ENCODE measurements around the gene EIF3F. TPM values are rescaled to one million over a fixed set of nuclear protein-coding genes. Genes with fewer than 3 reads are reported as not detected.

EIF3F gene
- total and polyA plus RNA-seq, 2 experiments from 2014 or later = 193 to 359 TPM

GRCh38 chr11:8013833-8014232 is 26.7 kb downstream of the EIF3F start:
- Histone ChIP-seq H3K27ac (no peak overlapping the region), H3K4me3 (no peak overlapping the region), H3F3A (ENCODE audit: insufficient read depth) (peaks cover 50% of the 10 kb centered on the region), H3K36me3 (ENCODE audit: low read depth) (no peaks in the 10 kb centered on the region), H3K9me2 (ENCODE audit: insufficient read depth) (no peaks in the 10 kb centered on the region), H3K9ac (no peak overlapping the region), H3K4me1 (ENCODE audit: insufficient read depth) (peaks cover 39% of the 10 kb centered on the region), H3K27me3 (replicated peaks; ENCODE audit: insufficient read depth) (no peaks in the 10 kb centered on the region), H4K20me1 (ENCODE audit: insufficient read depth) (no peaks in the 10 kb centered on the region), H3K4me2 (ENCODE audit: unreplicated experiment) (no peak overlapping the region), H2AFZ (no peak overlapping the region), H3K9me3 (ENCODE audit: low read depth) (no peaks in the 10 kb centered on the region), H3K79me2 (ENCODE audit: insufficient read depth) (no peaks in the 10 kb centered on the region)
- 75 to 78% methylated on average over 5 of the region's 5 CpGs for WGBS, 2 experiments (ENCODE audit: low coverage in 1 of 2, low lambda C conversion rate in 2 of 2, missing lambda C conversion rate in 2 of 2)
- DNase-seq = no peak
- no peak for TF ChIP-seq EZH2 (IDR thresholded peaks at IDR 0.05; ENCODE audit: insufficient read depth, poor library complexity, severe bottlenecking)
- TF ChIP-seq EZH2phosphoT487 (IDR thresholded peaks at IDR 0.05; ENCODE audit: insufficient read depth, low read depth) = no peak
- in situ Hi-C loops (cut with MboI) = loop anchor here (25.0 kb wide), 1 partner anchor 548 kb away; no protein-coding TSS in a partner anchor

DNA sequence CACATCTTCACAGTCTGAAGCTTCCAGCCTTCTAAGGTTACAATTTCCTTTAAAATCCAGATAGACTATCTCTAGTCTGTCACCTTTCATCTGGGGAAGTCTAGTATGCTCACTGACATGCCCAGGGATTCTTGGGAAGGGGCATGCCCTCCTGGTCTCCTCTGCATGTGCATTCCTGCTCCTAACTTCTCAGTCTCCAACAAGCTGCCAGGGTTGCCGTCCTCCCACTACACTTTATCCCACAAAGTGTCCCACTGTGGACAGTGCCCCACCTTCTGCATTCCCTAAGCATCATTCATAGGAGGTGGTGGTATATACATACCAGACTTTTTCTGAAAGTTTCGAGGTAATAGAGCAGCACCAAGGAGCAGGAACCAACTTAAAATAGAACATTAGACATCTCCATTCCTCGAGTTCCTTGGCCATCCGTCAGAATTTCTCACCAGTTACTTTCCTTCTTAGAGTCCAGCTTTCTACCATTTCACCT is 28.7 kb downstream of the EIF3F start:
- peak; percentile 76 for DNase-seq
- no peak overlapping the region for H3K4me3 ChIP-seq
- 20 to 29% methylated on average over 4 of the region's 4 CpGs for WGBS, 2 experiments (ENCODE audit: low coverage in 1 of 2, low lambda C conversion rate in 2 of 2, missing lambda C conversion rate in 2 of 2)
- no peak overlapping the region for H3K4me2 ChIP-seq (ENCODE audit: unreplicated experiment)
- H3F3A ChIP-seq (ENCODE audit: insufficient read depth) = peaks cover 56% of the 10 kb centered on the region
- no peak overlapping the region for H3K9ac ChIP-seq
- no peak overlapping the region for H2AFZ ChIP-seq
- no peaks in the 10 kb centered on the region for H3K79me2 ChIP-seq (ENCODE audit: insufficient read depth)
- in situ Hi-C loops (cut with MboI) = loop anchor here (25.0 kb wide), 1 partner anchor 547 kb away; no protein-coding TSS in a partner anchor
- no peaks in the 10 kb centered on the region for H4K20me1 ChIP-seq (ENCODE audit: insufficient read depth)
- H3K9me2 ChIP-seq (ENCODE audit: insufficient read depth) = no peaks in the 10 kb centered on the region
- H3K36me3 ChIP-seq (ENCODE audit: low read depth) = no peaks in the 10 kb centered on the region
- H3K27me3 ChIP-seq (replicated peaks; ENCODE audit: insufficient read depth) = no peaks in the 10 kb centered on the region
- H3K27ac ChIP-seq = peak overlapping the region; percentile 46; the same call in 1 of the 2 replicates
- no peak for TF ChIP-seq EZH2 (IDR thresholded peaks at IDR 0.05; ENCODE audit: insufficient read depth, poor library complexity, severe bottlenecking)
- TF ChIP-seq EZH2phosphoT487 (IDR thresholded peaks at IDR 0.05; ENCODE audit: insufficient read depth, low read depth) = no peak
- peaks cover 44% of the 10 kb centered on the region for H3K4me1 ChIP-seq (ENCODE audit: insufficient read depth)
- H3K9me3 ChIP-seq (ENCODE audit: low read depth) = no peaks in the 10 kb centered on the region

DNA sequence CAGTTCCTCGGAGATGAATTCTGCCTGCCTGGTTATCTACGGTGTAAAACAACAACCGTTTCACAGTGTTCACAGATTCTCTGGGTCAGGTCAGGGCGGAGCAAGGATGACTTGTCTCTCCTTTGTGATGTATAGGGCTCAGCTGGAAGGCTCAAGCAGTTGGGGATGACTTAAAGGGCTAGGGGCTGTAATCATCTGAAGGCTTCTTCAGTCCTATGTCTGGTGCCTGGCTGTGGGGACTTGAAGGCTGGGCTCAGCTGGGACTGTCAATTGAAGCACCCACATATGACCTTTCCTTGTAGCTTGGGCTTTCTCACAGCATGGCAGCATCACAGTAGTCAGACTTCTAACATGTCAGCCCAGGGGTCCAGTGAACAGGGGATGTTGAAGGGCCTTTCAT is 29.3 kb downstream of the EIF3F start:
- in situ Hi-C loops (cut with MboI) = loop anchor here (25.0 kb wide), 1 partner anchor 546 kb away; no protein-coding TSS in a partner anchor
- peaks cover 39% of the 10 kb centered on the region for H3K4me1 ChIP-seq (ENCODE audit: insufficient read depth)
- H2AFZ ChIP-seq = no peak overlapping the region
- no peaks in the 10 kb centered on the region for H3K79me2 ChIP-seq (ENCODE audit: insufficient read depth)
- H4K20me1 ChIP-seq (ENCODE audit: insufficient read depth) = no peaks in the 10 kb centered on the region
- no peak overlapping the region for H3K4me2 ChIP-seq (ENCODE audit: unreplicated experiment)
- no peaks in the 10 kb centered on the region for H3K36me3 ChIP-seq (ENCODE audit: low read depth)
- H3K27ac ChIP-seq = peak overlapping the region; percentile 46
- TF ChIP-seq EZH2phosphoT487 (IDR thresholded peaks at IDR 0.05; ENCODE audit: insufficient read depth, low read depth) (no peak), EZH2 (IDR thresholded peaks at IDR 0.05; ENCODE audit: insufficient read depth, poor library complexity, severe bottlenecking) (no peak)
- peak; percentile 20 for DNase-seq
- no peak overlapping the region for H3K9ac ChIP-seq
- peaks cover 53% of the 10 kb centered on the region for H3F3A ChIP-seq (ENCODE audit: insufficient read depth)
- H3K4me3 ChIP-seq = no peak overlapping the region
- H3K27me3 ChIP-seq (replicated peaks; ENCODE audit: insufficient read depth) = no peaks in the 10 kb centered on the region
- H3K9me2 ChIP-seq (ENCODE audit: insufficient read depth) = no peaks in the 10 kb centered on the region
- H3K9me3 ChIP-seq (ENCODE audit: low read depth) = no peaks in the 10 kb centered on the region
- 54 to 55% methylated on average over 4 of the region's 4 CpGs for whole genome bisulfite sequencing, 2 experiments (ENCODE audit: low coverage in 1 of 2, low lambda C conversion rate in 2 of 2, missing lambda C conversion rate in 2 of 2)

DNA sequence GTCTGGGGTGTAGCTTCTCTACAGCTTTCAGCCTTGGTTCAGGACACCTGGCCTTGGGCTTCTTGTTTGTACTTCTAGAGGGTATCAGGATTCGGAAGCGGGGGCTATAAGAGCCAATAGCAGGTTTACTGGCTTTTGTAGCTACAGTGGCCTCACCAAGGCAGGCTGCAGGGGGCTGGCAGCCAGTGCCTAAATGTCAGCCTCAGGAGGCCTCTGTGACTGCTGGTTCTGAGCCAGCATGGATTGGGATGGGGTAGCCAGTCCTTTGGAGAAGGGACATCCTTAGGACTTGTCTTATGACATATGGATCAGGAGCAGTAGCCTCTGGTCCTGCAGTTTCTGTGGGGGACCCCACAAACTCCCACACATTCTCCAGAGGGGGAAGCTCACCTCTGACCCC is 29.9 kb downstream of the EIF3F start:
- Histone ChIP-seq H4K20me1 (ENCODE audit: insufficient read depth) (no peaks in the 10 kb centered on the region), H3K9ac (no peak overlapping the region), H3F3A (ENCODE audit: insufficient read depth) (peaks cover 48% of the 10 kb centered on the region), H3K4me1 (ENCODE audit: insufficient read depth) (peaks cover 34% of the 10 kb centered on the region), H3K36me3 (ENCODE audit: low read depth) (no peaks in the 10 kb centered on the region), H3K79me2 (ENCODE audit: insufficient read depth) (no peaks in the 10 kb centered on the region), H3K4me2 (ENCODE audit: unreplicated experiment) (no peak overlapping the region), H3K27ac (no peak overlapping the region), H3K27me3 (replicated peaks; ENCODE audit: insufficient read depth) (no peaks in the 10 kb centered on the region), H2AFZ (no peak overlapping the region), H3K9me2 (ENCODE audit: insufficient read depth) (no peaks in the 10 kb centered on the region), H3K4me3 (no peak overlapping the region), H3K9me3 (ENCODE audit: low read depth) (no peaks in the 10 kb centered on the region)
- in situ Hi-C loops (cut with MboI) = loop anchor here (25.0 kb wide), 1 partner anchor 545 kb away; no protein-coding TSS in a partner anchor
- no peak for TF ChIP-seq EZH2phosphoT487 (IDR thresholded peaks at IDR 0.05; ENCODE audit: insufficient read depth, low read depth)
- WGBS, 2 experiments (ENCODE audit: low coverage in 1 of 2, low lambda C conversion rate in 2 of 2, missing lambda C conversion rate in 2 of 2) = 100% methylated on average over 2 of the region's 2 CpGs
- DNase-seq = no peak

Data from GM23248 (cell line).